ENCODE measurements around the gene SELENOK.

GRCh38 chr3:53846134-53846850 lies 45.4 kb downstream of the SELENOK start, which contains the start of the genes CHDH and IL17RB:
- TF ChIP-seq, protein P1, sequence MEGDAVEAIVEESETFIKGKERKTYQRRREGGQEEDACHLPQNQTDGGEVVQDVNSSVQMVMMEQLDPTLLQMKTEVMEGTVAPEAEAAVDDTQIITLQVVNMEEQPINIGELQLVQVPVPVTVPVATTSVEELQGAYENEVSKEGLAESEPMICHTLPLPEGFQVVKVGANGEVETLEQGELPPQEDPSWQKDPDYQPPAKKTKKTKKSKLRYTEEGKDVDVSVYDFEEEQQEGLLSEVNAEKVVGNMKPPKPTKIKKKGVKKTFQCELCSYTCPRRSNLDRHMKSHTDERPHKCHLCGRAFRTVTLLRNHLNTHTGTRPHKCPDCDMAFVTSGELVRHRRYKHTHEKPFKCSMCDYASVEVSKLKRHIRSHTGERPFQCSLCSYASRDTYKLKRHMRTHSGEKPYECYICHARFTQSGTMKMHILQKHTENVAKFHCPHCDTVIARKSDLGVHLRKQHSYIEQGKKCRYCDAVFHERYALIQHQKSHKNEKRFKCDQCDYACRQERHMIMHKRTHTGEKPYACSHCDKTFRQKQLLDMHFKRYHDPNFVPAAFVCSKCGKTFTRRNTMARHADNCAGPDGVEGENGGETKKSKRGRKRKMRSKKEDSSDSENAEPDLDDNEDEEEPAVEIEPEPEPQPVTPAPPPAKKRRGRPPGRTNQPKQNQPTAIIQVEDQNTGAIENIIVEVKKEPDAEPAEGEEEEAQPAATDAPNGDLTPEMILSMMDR (IDR thresholded peaks at IDR 0.05) = no peak
- no peak for TF ChIP-seq POLR2A (IDR thresholded peaks at IDR 0.05)
- TF ChIP-seq POLR2AphosphoS5 (IDR thresholded peaks at IDR 0.05) = no peak
- no peak for TF ChIP-seq EP300 (IDR thresholded peaks at IDR 0.05)

All from suprapubic skin (tissue), 4 donors.